HG02938 (cell line): Measurements from ENCODE around the gene CST9.
"Not testable (repeated sequence)": the region's sequence is repeated elsewhere in the genome, so short reads cannot be mapped to it uniquely, and the experiment has no call there.

Source experiments
- ATAC-seq: cut with Tn5 transposase; IDR thresholded peaks from one replicate; pipeline ENCODE4 v1.9.1; 2021; ENCODE audit warnings: mild to moderate bottlenecking, moderate library complexity; ENCODE audit not compliant: unreplicated experiment

The CST9 gene

GRCh38 chr20:23588434-23589403, 17.0 kb downstream of the CST9 start:
- ATAC-seq, result no peak

- no peak for ATAC-seq
Observed at GRCh38 chr20:23587631-23588030, 18.1 kb downstream of the CST9 start.

DNA sequence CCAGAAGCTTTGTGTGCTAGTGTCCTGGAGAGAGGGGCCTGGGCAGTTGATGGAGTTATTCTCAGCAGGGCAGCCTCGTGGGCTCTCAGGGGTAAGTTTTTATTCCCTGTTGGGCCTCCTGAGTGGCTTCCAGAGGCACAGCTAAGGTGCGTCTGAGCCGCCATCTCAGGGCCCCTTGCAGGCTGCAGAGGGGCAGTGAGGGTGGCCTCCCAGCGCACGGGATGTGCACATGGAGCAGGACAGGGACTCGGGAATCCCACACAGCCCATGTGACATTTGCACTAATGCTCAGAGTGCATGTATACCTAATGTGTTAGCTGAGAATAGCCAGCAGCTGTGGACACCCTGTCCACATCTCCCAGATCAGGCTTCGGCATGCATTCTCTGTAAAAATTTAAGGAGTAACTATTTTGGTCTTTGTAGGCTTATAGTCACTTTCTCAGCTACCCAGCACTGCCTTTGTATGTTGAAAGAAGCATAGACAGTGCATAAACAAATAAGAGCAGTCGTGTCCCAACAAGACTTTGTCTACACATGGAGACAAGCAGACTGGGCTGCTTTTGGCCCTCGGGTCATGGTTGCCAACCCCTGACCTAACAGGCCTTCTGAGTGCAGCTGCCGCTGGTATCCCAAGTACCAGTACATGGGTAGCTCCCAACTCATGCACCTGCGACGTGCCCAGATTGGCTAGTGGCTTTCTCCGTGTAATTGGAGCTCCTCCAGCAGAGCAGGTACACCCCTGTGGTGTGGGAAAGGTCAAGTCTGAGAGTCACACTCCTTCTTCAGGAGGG, 18.8 kb downstream of the CST9 start:
- ATAC-seq, result no peak

- no peak for ATAC-seq
Observed at GRCh38 chr20:23585808-23586734, 19.6 kb downstream of the CST9 start.

DNA sequence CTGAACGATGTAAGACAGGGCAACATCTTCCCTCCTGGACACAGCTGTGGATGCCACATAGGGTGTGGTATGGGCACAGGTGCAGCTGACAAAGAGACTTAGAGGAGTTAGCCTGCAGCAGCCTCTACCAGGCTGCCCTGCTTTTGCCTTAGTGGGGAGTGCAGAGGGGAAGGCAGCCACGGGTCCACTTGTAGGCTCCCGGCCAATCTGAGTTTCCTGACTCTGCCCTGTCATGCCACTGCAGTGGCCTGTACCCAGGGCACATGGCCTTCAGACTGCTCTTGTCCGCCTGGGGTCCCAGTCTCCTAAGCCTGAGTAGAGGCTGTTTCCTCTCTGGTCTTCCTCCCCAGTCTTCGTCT, 20.3 kb downstream of the CST9 start:
- ATAC-seq, result no peak

- ATAC-seq, result no peak
Observed at GRCh38 chr20:23584434-23585199, 21.1 kb downstream of the CST9 start.

GRCh38 chr20:23583526-23583925, 22.2 kb downstream of the CST9 start:
- no peak for ATAC-seq

DNA sequence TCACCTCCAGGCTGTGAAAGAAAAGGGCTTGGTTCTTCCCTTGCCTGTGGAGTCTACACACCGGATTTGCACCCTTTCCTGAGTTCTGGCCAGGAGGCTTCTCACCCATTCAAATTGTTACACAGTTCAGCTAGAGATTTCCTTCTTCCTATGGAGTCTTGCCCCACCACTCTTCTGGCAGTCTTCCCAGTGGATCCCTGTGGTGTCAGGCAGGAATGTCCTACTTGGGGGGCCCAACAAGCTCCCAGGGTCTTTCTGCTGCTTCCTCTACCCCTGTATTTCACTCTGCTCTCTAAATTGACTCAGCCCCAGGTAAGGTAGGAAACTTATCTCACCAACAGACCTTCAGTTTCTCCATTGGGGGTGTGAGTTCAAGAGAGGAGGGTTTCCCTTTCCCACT, 23.4 kb downstream of the CST9 start:
- no peak for ATAC-seq

DNA sequence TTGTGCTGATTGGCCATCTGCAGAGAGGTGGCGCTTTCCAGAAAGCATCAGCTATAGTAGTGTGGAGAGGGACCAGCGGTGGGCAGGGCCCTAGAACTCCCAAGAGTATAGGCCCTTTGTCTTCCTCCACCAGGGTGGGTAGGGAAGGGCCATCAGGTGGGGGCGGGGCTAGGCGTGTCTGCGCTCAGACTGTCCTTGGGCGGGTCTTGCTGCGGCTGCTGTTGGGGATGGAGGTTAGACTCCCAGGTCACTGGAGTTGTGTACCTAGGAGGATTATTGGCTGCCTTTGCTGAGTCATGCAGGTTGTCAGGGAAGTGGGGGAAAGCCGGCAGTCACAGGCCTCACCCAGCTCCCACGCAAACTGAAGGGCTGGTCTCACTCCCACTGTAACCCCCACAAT, 23.9 kb downstream of the CST9 start:
- not testable (repeated sequence) for ATAC-seq

DNA sequence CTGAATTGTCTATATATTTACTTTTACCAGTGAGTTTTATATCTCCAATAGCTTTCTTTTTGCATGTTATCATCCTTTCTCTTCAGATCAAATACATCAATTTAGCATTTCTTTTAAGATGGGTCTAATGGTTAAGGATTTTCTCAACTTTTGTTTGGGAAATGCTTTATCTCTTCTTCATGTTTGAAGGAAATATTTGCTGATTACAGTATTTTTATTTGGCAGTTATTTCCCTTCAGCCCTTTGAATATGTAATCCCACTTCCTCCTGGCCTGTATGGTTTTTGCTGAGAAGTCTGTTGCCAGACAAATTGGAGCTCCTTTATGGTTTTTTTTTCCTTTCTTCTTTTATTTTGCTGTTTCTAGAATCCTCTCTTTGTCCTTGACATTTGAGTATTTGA, 30.7 kb downstream of the CST9 start:
- no peak for ATAC-seq

DNA sequence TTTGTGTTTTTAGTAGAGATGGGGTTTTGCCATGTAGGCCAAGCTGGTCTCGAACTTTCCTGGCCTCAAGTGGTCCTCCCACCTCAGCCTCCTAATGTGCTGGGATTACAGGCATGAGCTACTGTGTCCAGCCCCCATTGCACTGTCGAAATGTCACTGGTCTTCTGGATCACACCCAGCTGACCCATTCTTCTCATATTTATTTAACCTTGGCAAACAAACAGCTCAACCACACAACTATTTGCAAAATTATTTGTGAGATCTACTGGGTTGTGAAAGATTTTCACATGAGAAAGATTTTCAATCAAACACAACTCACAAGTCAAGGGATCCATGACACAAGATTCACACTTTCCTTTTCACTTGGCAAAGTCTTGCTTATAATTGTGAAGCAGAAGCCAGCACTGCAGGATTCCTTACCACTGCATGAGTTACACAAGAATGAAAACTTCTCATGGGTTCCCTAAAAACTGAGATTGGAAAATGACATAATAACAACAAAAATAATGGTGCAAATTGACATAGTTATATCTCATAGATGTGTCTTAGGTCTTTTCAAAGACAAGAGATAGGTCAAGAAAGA, 35.4 kb downstream of the CST9 start:
- no peak for ATAC-seq

DNA sequence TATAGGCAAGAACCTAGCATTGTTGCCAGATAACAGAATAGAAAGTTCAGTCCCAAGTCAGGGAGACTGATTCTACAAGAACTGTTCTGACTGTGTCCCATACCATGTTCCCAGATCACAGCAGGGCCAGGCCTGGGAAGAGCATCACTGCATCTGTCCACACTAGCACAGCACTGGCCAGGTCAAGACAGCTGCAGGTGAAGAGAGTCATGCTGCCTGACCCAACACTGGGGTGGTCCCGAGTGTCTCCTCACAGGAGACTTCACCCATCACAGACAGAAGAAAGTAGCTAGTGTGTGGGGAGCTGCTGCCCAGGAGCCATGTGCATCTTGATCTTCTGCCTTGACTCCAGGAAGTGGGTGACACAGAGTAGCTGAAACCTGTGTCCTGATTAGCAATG, 36.1 kb downstream of the CST9 start:
- no peak for ATAC-seq

- ATAC-seq, result no peak
Observed at GRCh38 chr20:23568971-23569330, 36.8 kb downstream of the CST9 start.

DNA sequence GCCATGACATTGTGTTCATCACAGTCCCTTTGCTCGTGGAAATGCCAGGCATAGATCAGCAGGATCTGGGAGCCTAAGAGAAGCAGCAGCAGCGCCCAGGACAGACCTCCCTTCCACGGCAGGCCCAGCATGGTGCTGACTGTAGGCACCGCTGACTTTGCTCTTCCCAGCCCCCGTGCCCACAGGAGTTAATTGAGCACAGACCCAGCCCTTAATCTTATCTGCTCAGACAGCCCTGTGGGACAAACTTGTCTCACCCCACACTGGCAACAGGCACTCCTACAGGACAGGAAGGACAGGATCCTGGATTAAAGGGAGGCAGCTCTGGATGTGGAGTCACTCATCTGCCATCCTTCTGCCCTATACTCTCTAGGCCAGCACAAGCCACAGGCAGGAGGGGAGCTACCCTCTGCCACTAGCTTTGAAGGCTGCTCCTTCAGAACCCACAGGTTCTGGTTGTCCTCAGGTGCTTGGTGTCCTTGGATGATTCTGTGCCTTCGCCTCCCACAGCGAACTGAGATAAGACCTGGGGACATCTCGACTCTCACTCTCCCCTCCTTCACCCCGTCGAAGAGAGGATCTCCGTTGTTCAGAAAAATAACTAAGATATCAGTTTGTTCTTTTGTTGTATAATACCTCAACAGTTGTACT, 37.3 kb downstream of the CST9 start, which contains the start of gene CST9L:
Gene CST9L (minus strand): TSS at position 165 of the 651 bp plus-strand sequence. CDS start 34 bp downstream, at position 131.
- ATAC-seq, result no peak

GRCh38 chr20:23566199-23566932, 39.4 kb downstream of the CST9 start:
- ATAC-seq, result no peak

DNA sequence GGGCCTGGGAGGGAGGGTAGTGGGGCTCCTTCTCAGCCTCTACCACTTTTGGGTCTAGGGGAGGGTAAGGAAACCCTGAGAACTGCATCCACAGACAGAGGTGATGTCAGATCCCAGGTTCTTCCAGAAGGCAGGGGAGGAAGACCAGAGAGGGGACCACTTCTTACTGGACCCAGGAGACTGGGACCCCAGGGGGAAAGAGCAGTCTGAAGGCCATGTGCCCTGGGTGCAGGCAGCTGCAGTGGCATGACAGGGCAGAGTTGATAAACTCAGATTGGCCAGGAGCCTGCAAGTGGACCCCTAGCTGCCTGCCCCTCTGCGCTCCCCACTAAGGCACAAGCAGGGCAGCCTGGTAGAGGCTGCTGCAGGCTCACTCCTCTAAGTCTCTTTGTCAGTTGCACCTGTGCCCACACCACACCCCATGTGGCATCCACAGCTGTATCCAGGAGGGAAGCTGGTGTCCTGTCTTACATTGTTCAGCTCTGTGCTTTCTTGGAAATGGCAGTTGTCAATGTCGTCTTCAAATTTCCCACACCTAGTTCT, 40.1 kb downstream of the CST9 start:
- ATAC-seq, result no peak

DNA sequence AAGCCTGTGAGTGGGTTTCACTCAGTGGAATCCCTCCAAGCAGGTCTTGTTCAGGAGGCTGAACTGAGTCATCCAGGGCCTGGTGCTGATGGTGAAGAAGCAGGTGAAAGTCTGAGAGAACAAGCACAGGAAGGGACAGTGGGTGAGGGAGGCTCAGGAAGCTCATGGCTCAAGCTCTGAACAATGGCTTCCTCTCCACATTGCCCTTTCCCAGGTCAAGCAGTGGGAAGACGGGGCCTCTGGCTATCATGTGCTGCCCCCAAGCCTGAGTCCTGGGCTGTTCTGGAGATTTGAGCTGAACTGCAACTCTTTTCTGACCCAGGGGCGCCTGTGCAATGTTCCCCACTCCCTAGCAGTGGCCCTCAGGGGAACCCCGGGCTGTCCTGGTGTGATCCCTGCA, 40.8 kb downstream of the CST9 start:
- ATAC-seq, result no peak

DNA sequence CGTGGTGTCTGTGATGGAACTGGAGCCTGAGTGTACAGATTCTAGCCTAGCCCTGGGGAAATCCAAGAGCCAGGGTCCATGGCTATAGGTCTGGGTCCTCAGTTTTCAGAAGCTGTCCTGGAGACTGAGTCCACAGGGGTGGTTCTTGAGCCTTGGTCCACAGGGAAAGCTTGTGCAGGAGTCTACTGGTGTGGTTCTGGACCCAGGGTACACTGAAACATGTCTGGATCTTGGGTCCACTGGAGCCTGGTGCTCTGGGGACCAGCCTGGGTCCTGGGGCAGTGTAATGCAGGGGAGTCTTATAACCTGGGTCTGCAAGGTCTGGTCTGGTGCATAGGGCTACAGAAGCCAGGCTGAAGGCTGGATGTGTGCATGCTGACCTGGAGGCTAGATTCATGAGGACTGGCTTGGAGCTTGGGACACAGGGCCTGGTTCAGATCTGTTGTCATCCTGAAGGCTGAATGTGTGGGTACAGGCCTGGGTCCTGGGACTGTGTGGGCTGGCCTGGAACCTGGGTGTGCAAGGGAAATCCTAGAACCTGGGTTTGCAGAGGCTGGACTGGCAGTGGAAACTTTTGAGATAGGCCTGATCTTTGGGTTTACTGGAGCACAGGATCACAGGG, 42.9 kb downstream of the CST9 start:
- ATAC-seq, result no peak
